GM12865 (cell line): ENCODE data around the gene SLC25A20.

Source experiments
- DNase-seq: peaks from one replicate; pipeline ENCODE4 v3.0.0; 2010; ENCODE audit warnings: low read depth
- H3K4me3 ChIP-seq: 2 replicates; pipeline ENCODE4 v1.5.1; 2011; ENCODE audit warnings: mild to moderate bottlenecking, low read depth, low read length, control low read depth
- TF ChIP-seq, protein P1 (sequence below): IDR thresholded peaks from 2 replicates; pipeline ENCODE4 v1.5.1; 2011; ENCODE audit warnings: low read length, control low read depth, low read depth, inconsistent platforms; ENCODE audit not compliant: insufficient read depth; ENCODE audit errors: missing control alignments

SLC25A20 gene

GRCh38 chr3:48934333-48934991 is 35.8 kb upstream of the SLC25A20 start:
- DNase-seq: no peak
- H3K4me3 ChIP-seq: no peak overlapping the region
- TF ChIP-seq, protein P1, sequence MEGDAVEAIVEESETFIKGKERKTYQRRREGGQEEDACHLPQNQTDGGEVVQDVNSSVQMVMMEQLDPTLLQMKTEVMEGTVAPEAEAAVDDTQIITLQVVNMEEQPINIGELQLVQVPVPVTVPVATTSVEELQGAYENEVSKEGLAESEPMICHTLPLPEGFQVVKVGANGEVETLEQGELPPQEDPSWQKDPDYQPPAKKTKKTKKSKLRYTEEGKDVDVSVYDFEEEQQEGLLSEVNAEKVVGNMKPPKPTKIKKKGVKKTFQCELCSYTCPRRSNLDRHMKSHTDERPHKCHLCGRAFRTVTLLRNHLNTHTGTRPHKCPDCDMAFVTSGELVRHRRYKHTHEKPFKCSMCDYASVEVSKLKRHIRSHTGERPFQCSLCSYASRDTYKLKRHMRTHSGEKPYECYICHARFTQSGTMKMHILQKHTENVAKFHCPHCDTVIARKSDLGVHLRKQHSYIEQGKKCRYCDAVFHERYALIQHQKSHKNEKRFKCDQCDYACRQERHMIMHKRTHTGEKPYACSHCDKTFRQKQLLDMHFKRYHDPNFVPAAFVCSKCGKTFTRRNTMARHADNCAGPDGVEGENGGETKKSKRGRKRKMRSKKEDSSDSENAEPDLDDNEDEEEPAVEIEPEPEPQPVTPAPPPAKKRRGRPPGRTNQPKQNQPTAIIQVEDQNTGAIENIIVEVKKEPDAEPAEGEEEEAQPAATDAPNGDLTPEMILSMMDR: no peak

DNA sequence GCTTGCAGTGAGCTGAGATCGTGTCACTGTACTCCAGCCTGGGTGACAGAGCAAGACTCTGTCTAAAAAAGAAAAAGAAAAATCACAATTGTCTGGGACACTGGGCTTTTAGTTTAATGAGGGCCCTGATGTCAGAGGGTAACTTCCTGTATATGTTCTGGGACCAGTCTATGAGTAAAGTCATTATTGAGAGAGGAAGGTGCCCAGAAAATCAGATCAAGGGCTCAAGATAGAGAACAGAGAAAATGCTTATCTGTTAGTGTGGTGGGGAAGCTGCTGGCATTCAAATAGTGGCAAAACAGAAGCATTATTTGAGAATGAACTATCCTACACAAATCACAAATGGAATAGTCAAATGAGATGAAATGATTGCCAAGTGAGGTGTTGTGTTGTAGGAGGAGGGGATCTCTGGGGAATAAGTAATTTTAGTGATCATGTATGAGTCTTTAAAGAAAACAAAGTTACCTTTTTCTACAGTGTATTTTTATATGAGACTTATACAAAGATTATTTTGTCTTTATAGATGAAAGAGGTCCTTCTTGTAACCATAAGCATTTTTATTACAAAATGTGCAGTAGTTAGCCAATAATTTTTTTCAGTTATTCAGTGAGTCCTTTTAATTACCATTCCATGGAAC is 33.4 kb upstream of the SLC25A20 start:
- no peak for DNase-seq
- no peak overlapping the region for H3K4me3 ChIP-seq
- TF ChIP-seq, protein P1: no peak

GRCh38 chr3:48930590-48930989 is 31.9 kb upstream of the SLC25A20 start:
- TF ChIP-seq, protein P1: no peak
- no peak overlapping the region for H3K4me3 ChIP-seq

DNA sequence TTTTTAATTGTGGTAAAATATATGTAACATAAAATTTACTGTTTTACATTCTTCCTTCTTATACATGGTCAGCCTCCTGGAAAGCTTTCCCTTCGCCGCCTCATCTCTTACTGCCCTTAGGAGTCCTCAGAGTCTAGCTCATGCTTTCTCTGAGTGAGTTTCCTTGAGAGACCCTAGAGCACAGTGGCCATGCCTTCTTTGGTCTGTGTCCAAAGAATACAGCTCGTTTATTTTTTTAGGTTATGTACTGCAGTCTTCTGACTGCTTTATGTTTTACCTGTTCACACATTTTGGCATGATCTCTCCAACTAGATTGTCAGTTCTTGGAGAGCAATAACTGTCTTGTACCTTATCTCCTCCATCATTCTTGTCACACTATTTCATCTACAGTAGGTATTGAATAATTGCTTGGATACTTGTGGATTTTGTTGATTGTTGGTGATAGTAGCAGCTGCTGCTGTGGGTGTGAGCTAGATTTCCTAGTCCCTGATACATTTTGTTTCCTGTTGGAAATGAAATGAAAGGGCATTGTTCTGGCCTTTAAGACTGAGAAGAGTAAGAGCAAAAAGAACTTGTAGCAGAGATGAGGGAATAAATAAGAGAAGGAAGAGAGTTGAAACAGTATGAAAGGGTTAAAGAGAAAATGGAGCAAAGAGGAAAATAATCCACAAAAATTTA is 30.8 kb upstream of the SLC25A20 start:
- TF ChIP-seq, protein P1: no peak
- no peak overlapping the region for H3K4me3 ChIP-seq
- DNase-seq: no peak

More at GRCh38 chr3:48930590-48930989, 31.9 kb upstream of the SLC25A20 start:
- DNase-seq: no peak

GRCh38 chr3:48928679-48929078 is 30.0 kb upstream of the SLC25A20 start:
- TF ChIP-seq, protein P1: no peak
- no peak overlapping the region for H3K4me3 ChIP-seq
- no peak for DNase-seq

GRCh38 chr3:48927928-48928327 is 29.2 kb upstream of the SLC25A20 start:
- TF ChIP-seq, protein P1: no peak
- no peak for DNase-seq
- H3K4me3 ChIP-seq: no peak overlapping the region
